Measurements from ENCODE around the gene C19orf33.
"Not testable (repeated sequence)": the region's sequence is repeated elsewhere in the genome, so short reads cannot be mapped to it uniquely, and the experiment has no call there.

Gene C19orf33

DNA sequence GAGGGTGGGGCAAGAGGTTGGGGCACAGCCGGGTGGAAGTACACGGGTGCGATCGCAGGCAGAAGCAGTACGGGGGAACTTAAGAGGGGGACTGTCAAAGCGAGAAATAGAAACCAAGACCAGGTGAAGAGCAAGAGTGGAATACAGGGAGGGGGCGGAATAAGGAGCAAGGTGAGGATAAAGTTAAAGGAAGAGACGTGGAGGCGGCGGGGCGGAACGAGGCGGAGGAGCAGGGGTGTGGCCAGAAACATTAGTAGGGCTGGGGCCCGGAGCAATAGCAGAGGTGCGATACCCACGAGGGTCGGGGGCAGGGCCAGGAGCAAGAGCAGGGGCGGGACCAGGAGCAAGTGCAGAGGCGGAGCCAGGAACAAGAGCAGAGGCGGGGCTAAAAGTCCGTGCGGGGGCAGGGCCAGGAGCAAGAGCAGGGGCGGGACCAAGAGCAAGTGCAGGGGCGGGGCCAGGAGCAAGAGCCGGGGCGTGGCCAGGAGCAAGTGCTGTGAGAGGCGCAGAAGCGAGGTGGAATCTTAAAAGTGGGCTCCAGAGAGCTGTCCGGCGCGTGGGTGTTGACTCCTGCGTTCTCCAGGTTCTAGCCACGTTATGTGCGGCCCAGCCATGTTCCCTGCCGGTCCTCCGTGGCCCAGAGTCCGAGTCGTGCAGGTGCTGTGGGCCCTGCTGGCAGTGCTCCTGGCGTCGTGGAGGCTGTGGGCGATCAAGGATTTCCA is 32.7 kb downstream of the C19orf33 start:
- H3K4me1 Mint-ChIP-seq = peaks cover 23% of the 10 kb centered on the region
- ATAC-seq = peak; percentile 75

DNA sequence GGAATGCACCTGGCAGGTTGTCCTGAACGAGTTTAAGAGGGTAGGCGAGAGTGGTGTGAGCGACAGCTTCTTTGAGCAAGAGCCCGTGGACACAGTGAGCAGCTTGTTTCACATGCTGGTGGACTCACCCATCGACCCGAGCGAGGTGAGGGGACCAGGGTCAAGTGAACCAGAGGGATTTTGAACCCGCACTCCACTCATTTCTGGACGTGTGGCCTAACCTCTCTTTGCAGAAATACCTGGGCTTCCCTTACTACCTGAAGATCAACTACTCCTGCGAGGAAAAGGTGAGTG is 33.3 kb downstream of the C19orf33 start:
- Mint-ChIP-seq H3K4me1 (peaks cover 23% of the 10 kb centered on the region), H3K4me3 (peak overlapping the region; percentile 84), H3K36me3 (peaks cover 23% of the 10 kb centered on the region), H3K9me3 (no peaks in the 10 kb centered on the region), H3K27ac (peak overlapping the region; percentile 90)
- no peak for ATAC-seq
- DNase-seq (ENCODE audit: low spot score in 2 of 2) = no peak

More for the DNA sequence above, 32.7 kb downstream of the C19orf33 start:
- H3K9me3 Mint-ChIP-seq = no peaks in the 10 kb centered on the region
- H3K36me3 Mint-ChIP-seq = peaks cover 23% of the 10 kb centered on the region
- H3K27ac Mint-ChIP-seq = peak overlapping the region; percentile 90
- peak overlapping the region; percentile 84 for H3K4me3 Mint-ChIP-seq
- peak; percentile 86 to 97 for DNase-seq (ENCODE audit: low spot score in 2 of 2)

DNA sequence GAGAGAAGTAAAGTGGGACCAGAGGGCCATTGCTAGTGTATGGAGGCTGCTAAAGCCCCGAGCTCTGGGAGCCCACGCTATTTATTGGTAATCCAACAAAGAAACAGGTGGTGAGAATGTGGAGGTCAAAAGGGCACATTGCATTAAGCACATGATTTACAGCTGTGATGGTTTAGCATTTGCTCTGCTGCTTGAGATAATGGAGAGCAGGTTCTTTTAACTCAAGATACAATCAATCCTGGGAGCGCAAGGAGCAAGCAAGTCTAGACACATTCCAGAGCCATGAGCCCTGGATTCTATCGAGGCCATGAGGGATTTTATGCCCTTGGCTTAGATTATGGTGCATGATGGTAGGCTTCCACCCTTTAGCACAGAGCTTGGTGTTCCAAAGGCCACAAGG is 35.0 kb downstream of the C19orf33 start:
- not testable (repeated sequence) for H3K27ac Mint-ChIP-seq; DNase-seq (ENCODE audit: low spot score in 2 of 2); ATAC-seq; H3K9me3 Mint-ChIP-seq; H3K4me3 Mint-ChIP-seq
- Mint-ChIP-seq H3K4me1 (peaks cover 23% of the 10 kb centered on the region), H3K36me3 (peaks cover 23% of the 10 kb centered on the region)

DNA sequence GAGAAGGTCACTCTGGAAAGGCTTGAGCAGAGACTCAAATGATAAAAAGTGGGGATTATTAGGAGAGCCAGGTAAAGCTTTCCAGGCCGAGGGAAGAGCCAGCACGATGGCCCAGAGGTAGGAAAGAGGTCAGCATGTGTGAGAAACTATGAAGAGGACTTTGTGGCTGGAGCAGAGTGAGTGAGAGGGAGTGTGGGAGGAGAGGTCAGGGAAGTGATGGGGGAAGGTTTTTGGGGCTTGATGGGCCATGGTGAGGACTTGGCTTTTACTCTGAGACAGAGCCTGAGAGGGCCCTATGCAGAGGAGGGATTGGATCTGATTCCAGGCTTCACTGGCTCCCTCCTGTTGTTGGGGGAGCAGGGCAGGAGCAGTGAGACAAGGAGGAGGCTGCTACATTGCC is 36.9 kb downstream of the C19orf33 start:
- Mint-ChIP-seq H3K36me3 (peaks cover 20% of the 10 kb centered on the region), H3K27ac (no peak overlapping the region), H3K9me3 (no peaks in the 10 kb centered on the region), H3K4me1 (peaks cover 23% of the 10 kb centered on the region), H3K4me3 (no peak overlapping the region)
- no peak for DNase-seq (ENCODE audit: low spot score in 2 of 2)
- no peak for ATAC-seq

DNA sequence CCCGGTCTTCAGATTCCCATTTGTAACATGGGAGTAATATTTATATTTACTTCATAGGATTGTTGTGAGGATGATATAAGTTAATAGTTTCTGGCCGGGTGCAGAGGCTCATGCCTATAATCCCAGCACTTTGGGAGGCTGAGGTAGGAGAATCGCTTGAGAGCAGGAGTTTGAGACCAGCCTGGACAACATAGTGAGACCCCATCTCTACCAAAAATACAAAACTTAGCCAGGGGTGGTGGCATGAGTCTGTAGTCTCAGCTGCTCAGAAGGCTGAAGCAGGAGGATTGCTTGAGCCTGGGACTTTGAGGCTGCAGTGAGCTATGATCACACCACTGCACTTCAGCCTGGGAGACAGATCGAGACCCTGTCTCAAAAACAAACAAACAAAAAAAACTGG is 42.8 kb downstream of the C19orf33 start:
- Mint-ChIP-seq H3K4me3 (no peak overlapping the region), H3K27ac (no peak overlapping the region), H3K36me3 (no peaks in the 10 kb centered on the region), H3K4me1 (no peaks in the 10 kb centered on the region), H3K9me3 (no peaks in the 10 kb centered on the region)
- ATAC-seq (no peak), DNase-seq (ENCODE audit: low spot score in 2 of 2) (no peak)

DNA sequence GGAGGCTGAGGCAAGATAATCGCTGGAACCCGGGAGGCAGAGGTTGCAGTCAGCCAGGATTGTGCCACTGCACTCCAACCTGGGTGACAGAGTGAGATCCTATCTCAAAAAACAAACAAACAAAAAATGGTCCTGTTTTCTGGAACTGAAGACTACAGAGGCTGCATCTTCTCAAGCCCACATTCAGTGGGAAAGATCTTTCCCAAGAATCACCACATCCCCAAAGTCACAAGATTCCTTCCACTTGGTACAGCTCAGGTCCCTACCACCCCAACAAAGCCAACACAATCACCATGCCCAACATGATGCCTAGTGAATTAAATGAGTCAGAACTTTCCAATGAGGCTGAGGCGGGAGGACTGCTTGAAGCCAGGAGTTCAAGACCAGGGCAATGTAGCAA is 46.8 kb downstream of the C19orf33 start:
- ATAC-seq = no peak
- H3K4me3 Mint-ChIP-seq = no peak overlapping the region
- H3K4me1 Mint-ChIP-seq = no peaks in the 10 kb centered on the region
- H3K36me3 Mint-ChIP-seq = no peaks in the 10 kb centered on the region
- H3K27ac Mint-ChIP-seq = no peak overlapping the region
- no peaks in the 10 kb centered on the region for H3K9me3 Mint-ChIP-seq
- no peak for DNase-seq (ENCODE audit: low spot score in 2 of 2)

DNA sequence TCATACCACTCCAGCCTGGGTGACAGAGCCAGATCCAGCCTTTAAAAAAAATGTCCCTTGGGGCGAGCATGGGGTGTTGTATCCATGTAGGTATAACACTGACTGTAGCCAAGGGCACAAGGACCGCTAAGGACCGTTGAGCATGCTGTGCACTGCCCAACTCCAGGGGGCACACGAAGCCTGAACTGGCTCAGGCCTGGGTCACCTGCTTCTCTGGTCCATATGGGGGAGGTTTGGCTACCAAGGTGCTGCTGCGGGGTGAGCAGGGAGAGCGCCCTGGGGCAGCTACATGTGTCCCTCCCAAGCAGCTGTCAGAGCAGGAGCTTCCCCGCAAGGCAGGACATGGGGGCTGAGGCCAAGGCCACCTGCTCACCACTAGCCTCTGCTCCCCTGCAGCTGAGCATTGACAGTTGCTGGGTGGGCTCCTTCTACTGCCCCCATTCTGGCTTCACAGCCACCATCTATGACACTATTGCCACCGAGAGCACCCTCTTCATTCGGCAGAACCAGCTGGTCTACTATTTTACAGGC is 47.9 kb downstream of the C19orf33 start:
- no peak for ATAC-seq
- DNase-seq (ENCODE audit: low spot score in 2 of 2) = no peak

DNA sequence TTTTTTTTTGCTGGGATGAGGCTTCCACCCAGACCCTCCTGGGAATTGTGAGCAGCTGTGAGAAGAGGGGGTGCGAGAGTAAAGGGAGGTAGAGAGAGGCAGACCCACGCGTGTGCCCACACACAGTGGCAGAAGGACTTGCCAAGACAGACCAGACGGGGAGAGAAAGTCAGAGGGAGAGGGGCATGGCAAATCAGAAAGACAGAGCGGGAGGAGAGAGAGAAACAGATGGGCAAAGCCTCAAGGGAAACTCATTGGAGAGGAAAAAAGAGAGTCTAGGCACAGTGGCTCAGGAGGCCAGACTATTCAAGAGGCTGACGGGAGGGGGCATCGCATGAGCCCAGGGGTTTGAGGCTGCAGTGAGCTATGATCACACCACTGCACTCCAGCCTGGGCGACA is 48.6 kb downstream of the C19orf33 start:
- no peaks in the 10 kb centered on the region for H3K9me3 Mint-ChIP-seq
- no peak for ATAC-seq
- H3K36me3 Mint-ChIP-seq = no peaks in the 10 kb centered on the region
- H3K4me3 Mint-ChIP-seq = no peak overlapping the region
- no peak overlapping the region for H3K27ac Mint-ChIP-seq
- no peak for DNase-seq (ENCODE audit: low spot score in 2 of 2)
- no peaks in the 10 kb centered on the region for H3K4me1 Mint-ChIP-seq

More for the DNA sequence above, 47.9 kb downstream of the C19orf33 start:
- H3K36me3 Mint-ChIP-seq = no peaks in the 10 kb centered on the region
- H3K9me3 Mint-ChIP-seq = no peaks in the 10 kb centered on the region
- no peak overlapping the region for H3K27ac Mint-ChIP-seq
- no peaks in the 10 kb centered on the region for H3K4me1 Mint-ChIP-seq
- H3K4me3 Mint-ChIP-seq = no peak overlapping the region
